K562 (cell line): ENCODE measurements around the gene SLC25A20. TPM values are rescaled to one million over a fixed set of nuclear protein-coding genes. Genes with fewer than 3 reads are reported as not detected.

Experiments
- ADNP ChIP-seq: fragments of 200-800 bp; sonication (Bioruptor generic); IDR thresholded peaks from 2 replicates; pipeline ENCODE4 v1.6.1; 2016; ENCODE audit warnings: missing genetic modification characterization, missing compliant biosample characterization
- BHLHE40 ChIP-seq: IDR thresholded peaks from 2 replicates; pipeline ENCODE4 v1.6.1; 2011; ENCODE audit warnings: low read length, improper control_type of control experiment
- CTBP1 ChIP-seq: fragments of 450-650 bp; IDR thresholded peaks from 2 replicates; pipeline ENCODE4 v1.6.1; 2016; ENCODE audit warnings: borderline replicate concordance
- DACH1 ChIP-seq: fragments of 450-650 bp; IDR thresholded peaks from 2 replicates; pipeline ENCODE4 v1.6.1; 2018; ENCODE audit not compliant: partially characterized antibody
- ELF2 ChIP-seq: fragments of 250-450 bp; sonication (Bioruptor Pico); IDR thresholded peaks from 2 replicates; pipeline ENCODE4 v1.5.0; 2021; ENCODE audit warnings: mild to moderate bottlenecking
- ELK1 ChIP-seq: sonication (generic); formaldehyde crosslinking; IDR thresholded peaks from 2 replicates; pipeline ENCODE4 v1.8.1; 2022; ENCODE audit warnings: missing genetic modification reagents
- HNRNPUL1 ChIP-seq: fragments of 200-400 bp; formaldehyde crosslinking; IDR thresholded peaks from 2 replicates; pipeline ENCODE4 v1.6.1; 2017; ENCODE audit warnings: low read length
- MCM7 ChIP-seq, 2 experiments: fragments of 450-650 bp; IDR thresholded peaks; 2 replicates each; pipeline ENCODE4 v1.6.1; 2016 to 2018
- NR2C2 ChIP-seq, 2 experiments: fragments of 200-800 bp in 1 of 2; sonication (Bioruptor generic) in 1 of 2; sonication (generic) in 1 of 2; formaldehyde crosslinking in 1 of 2; IDR thresholded peaks; 2 replicates each; pipeline versions ENCODE4 v1.6.1 to v1.8.0; 2016 to 2022; ENCODE audit warnings: mild to moderate bottlenecking in 1 of 2, missing compliant biosample characterization in 1 of 2, missing genetic modification characterization in 1 of 2, missing genetic modification reagents in 1 of 2
- SAFB2 ChIP-seq: fragments of 200-400 bp; formaldehyde crosslinking; IDR thresholded peaks from 2 replicates; pipeline ENCODE4 v1.6.1; 2018; ENCODE audit warnings: borderline replicate concordance, low read length, low read depth, moderate library complexity; ENCODE audit not compliant: severe bottlenecking
- SIN3B ChIP-seq: fragments of 450-650 bp; IDR thresholded peaks from 2 replicates; pipeline ENCODE4 v1.6.1; 2017; ENCODE audit warnings: low read depth, mild to moderate bottlenecking, moderate library complexity
- TAF9B ChIP-seq: fragments of 450-650 bp; IDR thresholded peaks from 2 replicates; pipeline ENCODE4 v1.6.1; 2018; ENCODE audit warnings: mild to moderate bottlenecking; ENCODE audit not compliant: partially characterized antibody
- U2AF1 ChIP-seq: fragments of 200-400 bp; formaldehyde crosslinking; optimal IDR thresholded peaks from 2 replicates; pipeline ENCODE3; 2017; ENCODE audit warnings: mild to moderate bottlenecking, low read depth, low read length, moderate library complexity
- ZC3H11A ChIP-seq: IDR thresholded peaks from 2 replicates; pipeline ENCODE4 v1.6.1; 2012; ENCODE audit warnings: low read depth, low read length, improper control_type of control experiment
- ZC3H8 ChIP-seq: fragments of 450-650 bp; IDR thresholded peaks from 2 replicates; pipeline ENCODE4 v1.6.1; 2017
- ZNF133 ChIP-seq: fragments of 250-450 bp; sonication (Bioruptor Pico); IDR thresholded peaks from 2 replicates; pipeline ENCODE4 v1.4.0; 2020; ENCODE audit warnings: mild to moderate bottlenecking
- ZNF507 ChIP-seq: conservative IDR thresholded peaks from 2 replicates; pipeline ENCODE4 v1.6.1; 2017; ENCODE audit warnings: missing genetic modification characterization, missing compliant biosample characterization
- ZNF609 ChIP-seq: sonication (generic); formaldehyde crosslinking; IDR thresholded peaks from 2 replicates; pipeline ENCODE4 v1.8.1; 2023; ENCODE audit warnings: missing genetic modification reagents, mild to moderate bottlenecking, borderline replicate concordance
- ZNF830 ChIP-seq: fragments of 250-450 bp; sonication (Bioruptor Pico); IDR thresholded peaks from 2 replicates; pipeline ENCODE4 v1.5.0; 2021; ENCODE audit warnings: mild to moderate bottlenecking
- polyA plus RNA-seq, 8 experiments: library from polyadenylated mRNA; depleted of rRNA in 4 of 8; stranded (reverse) in 5 of 8; unstranded in 3 of 8; fragments of >200 nt; fragmentation: Nextera tagmentation in 2 of 8; fragmentation: Illumina TruSeq in 1 of 8; extraction: Ambion mirVana in 2 of 8; extraction: Trizol in 1 of 8; gene quantifications; 2 replicates each; pipeline versions ENCODE4 v1.2.1 to v1.2.3, GENCODE V29; 2011 to 2014; ENCODE audit warnings: inconsistent platforms in 1 of 8, missing spikeins in 1 of 8
- total RNA-seq, 7 experiments: library from RNA; depleted of rRNA in 6 of 7; stranded (reverse); fragments of >200 nt in 6 of 7; fragmentation: Illumina TruSeq in 2 of 7; extraction: Trizol in 2 of 7; gene quantifications; 2 replicates each; pipeline versions ENCODE4 v1.2.1 to v1.2.3, GENCODE V29; 2011 to 2021; ENCODE audit warnings: low replicate concordance in 1 of 7
- TF ChIP-seq, protein P1 (sequence below): fragments of 250-450 bp; sonication (Bioruptor Pico); IDR thresholded peaks from 2 replicates; pipeline ENCODE4 v1.8.0; 2022; ENCODE audit warnings: moderate library complexity, mild to moderate bottlenecking, inconsistent platforms

The SLC25A20 gene
- total and polyA plus RNA-seq, 9 of the 15 experiments (the other 6 are each of a cell fraction or from before 2014, with no cell fraction given) = 14.3 to 48.1 (median 21.6) TPM

DNA sequence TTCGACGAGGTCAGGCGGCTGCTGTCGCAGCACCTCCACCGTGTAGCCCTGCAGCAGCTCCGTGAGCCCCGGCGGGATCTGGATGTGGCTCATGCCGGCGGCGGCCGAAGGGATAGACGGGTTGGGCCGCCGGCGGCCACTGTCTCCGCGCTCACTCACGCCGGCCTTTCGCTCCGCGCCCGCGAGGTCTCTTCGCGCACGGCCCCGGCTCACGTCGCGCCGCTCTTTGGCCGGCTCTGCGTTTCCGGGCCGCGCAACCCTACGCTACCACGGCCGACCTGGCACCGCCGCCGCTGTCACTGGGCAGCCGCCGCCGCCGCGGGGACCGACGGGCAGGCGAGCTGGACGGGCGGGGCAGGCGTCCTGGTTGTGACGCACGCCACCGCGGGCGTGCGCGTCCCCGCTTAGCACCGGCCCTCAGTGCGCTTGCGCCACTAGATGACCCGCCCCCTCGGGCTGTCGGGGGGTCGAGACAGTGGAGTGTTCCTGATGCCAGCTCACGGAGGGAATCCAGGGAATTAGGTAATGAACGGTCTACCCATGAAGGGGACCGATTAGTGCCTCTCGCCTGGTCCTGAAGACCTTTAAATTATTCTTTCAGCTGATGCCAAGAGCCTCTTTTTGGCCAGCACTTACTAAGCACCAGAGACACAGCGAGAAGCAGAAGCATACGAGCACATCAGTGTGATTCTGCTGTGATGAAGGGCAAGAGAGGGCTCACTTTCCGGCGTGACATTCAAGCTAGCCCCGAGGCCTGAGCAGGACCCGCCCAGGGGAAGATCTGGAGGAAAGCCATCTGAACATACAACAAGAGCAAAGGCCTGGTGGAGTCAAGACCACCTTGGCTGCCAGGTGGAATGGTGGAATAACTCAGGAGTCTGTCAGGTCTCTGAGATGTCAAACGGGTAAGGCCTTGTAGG, 50.9 kb downstream of the SLC25A20 start, which contains the start of gene PRKAR2A (continued):
- peak; percentile 27; the same call in 1 of the 2 replicates for TF ChIP-seq BHLHE40
- no peak for TF ChIP-seq DACH1
- TF ChIP-seq NR2C2 (CRISPR knock-in tag; IDR thresholded peaks at IDR 0.05) = peak; percentile 35; the same call in 1 of the 2 replicates
- no peak; the same call in 1 of the 2 replicates for TF ChIP-seq NR2C2 (tag; IDR thresholded peaks at IDR 0.05)
- no peak for TF ChIP-seq ADNP (tag)
- no peak for TF ChIP-seq ZNF830 (CRISPR knock-in tag)
- peak; percentile 69 for TF ChIP-seq CTBP1
- TF ChIP-seq SIN3B = peak; percentile 58; the same call in 1 of the 2 replicates
- TF ChIP-seq ZNF609 (CRISPR knock-in tag) = no peak
- TF ChIP-seq ZNF507 = no peak
- TF ChIP-seq, protein P1, sequence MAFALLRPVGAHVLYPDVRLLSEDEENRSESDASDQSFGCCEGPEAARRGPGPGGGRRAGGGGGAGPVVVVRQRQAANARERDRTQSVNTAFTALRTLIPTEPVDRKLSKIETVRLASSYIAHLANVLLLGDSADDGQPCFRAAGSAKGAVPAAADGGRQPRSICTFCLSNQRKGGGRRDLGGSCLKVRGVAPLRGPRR (CRISPR knock-in tag) = no peak
- no peak for TF ChIP-seq ZNF133 (CRISPR knock-in tag)
- TF ChIP-seq ELF2 (CRISPR knock-in tag) = no peak
- no peak for TF ChIP-seq TAF9B
- no peak for TF ChIP-seq SAFB2
- TF ChIP-seq MCM7 (IDR thresholded peaks at IDR 0.05) = no peak
- no peak for TF ChIP-seq HNRNPUL1
- TF ChIP-seq ELK1 (CRISPR knock-in tag) = no peak
- no peak for TF ChIP-seq U2AF1
- TF ChIP-seq ZC3H11A = no peak
- no peak for TF ChIP-seq ZC3H8
